ENCODE data around the gene DAB1.

DAB1 gene

GRCh38 chr1:57167997-57168396, 255.9 kb downstream of the DAB1 start:
- FAIRE-seq (no peak), DNase-seq (ENCODE audit: low spot score) (no peak)

- FAIRE-seq (no peak), DNase-seq (ENCODE audit: low spot score) (no peak)
These were observed 258.3 kb downstream of the DAB1 start for GRCh38 chr1:57165546-57165945.

- FAIRE-seq (no peak), DNase-seq (ENCODE audit: low spot score) (no peak)
These were observed 259.3 kb downstream of the DAB1 start for GRCh38 chr1:57164584-57164983.

GRCh38 chr1:57163789-57164188, 260.1 kb downstream of the DAB1 start:
- FAIRE-seq: no peak
- no peak for DNase-seq (ENCODE audit: low spot score)

GRCh38 chr1:57163325-57163724, 260.5 kb downstream of the DAB1 start:
- DNase-seq (ENCODE audit: low spot score) (no peak), FAIRE-seq (no peak)

GRCh38 chr1:57162607-57163261, 261.1 kb downstream of the DAB1 start:
- DNase-seq (ENCODE audit: low spot score) (no peak), FAIRE-seq (no peak)

GRCh38 chr1:57160594-57160993, 263.3 kb downstream of the DAB1 start:
- FAIRE-seq: no peak
- no peak for DNase-seq (ENCODE audit: low spot score)

- FAIRE-seq: no peak
These were observed 265.3 kb downstream of the DAB1 start for GRCh38 chr1:57158604-57158998.

GRCh38 chr1:57157818-57158603, 265.8 kb downstream of the DAB1 start:
- DNase-seq (ENCODE audit: low spot score): no peak
- FAIRE-seq: no peak

More at GRCh38 chr1:57158604-57158998, 265.3 kb downstream of the DAB1 start:
- DNase-seq (ENCODE audit: low spot score): no peak

GRCh38 chr1:57156907-57157306, 267.0 kb downstream of the DAB1 start:
- FAIRE-seq: no peak
- no peak for DNase-seq (ENCODE audit: low spot score)

- DNase-seq (ENCODE audit: low spot score): no peak
- FAIRE-seq: no peak
These were observed 277.8 kb downstream of the DAB1 start for GRCh38 chr1:57146100-57146499.

- FAIRE-seq: no peak
- no peak for DNase-seq (ENCODE audit: low spot score)
These were observed 280.9 kb downstream of the DAB1 start for GRCh38 chr1:57142999-57143398.

GRCh38 chr1:57142169-57142568, 281.7 kb downstream of the DAB1 start:
- FAIRE-seq (no peak), DNase-seq (ENCODE audit: low spot score) (no peak)

GRCh38 chr1:57138432-57139078, 285.3 kb downstream of the DAB1 start:
- FAIRE-seq: no peak

GRCh38 chr1:57137980-57138379, 285.9 kb downstream of the DAB1 start:
- DNase-seq (ENCODE audit: low spot score): no peak

More at GRCh38 chr1:57138432-57139078, 285.3 kb downstream of the DAB1 start:
- DNase-seq (ENCODE audit: low spot score): no peak

GRCh38 chr1:57134803-57135202, 289.1 kb downstream of the DAB1 start:
- DNase-seq (ENCODE audit: low spot score) (no peak), FAIRE-seq (no peak)

More at GRCh38 chr1:57137980-57138379, 285.9 kb downstream of the DAB1 start:
- FAIRE-seq: no peak

GRCh38 chr1:57133686-57134085, 290.2 kb downstream of the DAB1 start:
- DNase-seq (ENCODE audit: low spot score) (no peak), FAIRE-seq (no peak)

GRCh38 chr1:57132993-57133622, 290.8 kb downstream of the DAB1 start:
- FAIRE-seq: no peak
- no peak for DNase-seq (ENCODE audit: low spot score)

GRCh38 chr1:57131701-57132394, 292.0 kb downstream of the DAB1 start:
- FAIRE-seq (no peak), DNase-seq (ENCODE audit: low spot score) (peak; percentile 10)

GRCh38 chr1:57131257-57131656, 292.6 kb downstream of the DAB1 start:
- DNase-seq (ENCODE audit: low spot score) (no peak), FAIRE-seq (no peak)

- DNase-seq (ENCODE audit: low spot score): no peak
- no peak for FAIRE-seq
These were observed 294.0 kb downstream of the DAB1 start for GRCh38 chr1:57129865-57130264.

All from urothelium cell line (cell line).